GM19455 (cell line): Measurements from ENCODE around the gene ADIPOQ.
"Not testable (repeated sequence)": the region's sequence is repeated elsewhere in the genome, so short reads cannot be mapped to it uniquely, and the experiment has no call there.

Experiments
- ATAC-seq: cut with Tn5 transposase; IDR thresholded peaks from one replicate; pipeline ENCODE4 v1.9.1; 2021; ENCODE audit not compliant: unreplicated experiment

The ADIPOQ gene

GRCh38 chr3:186826410-186826975 lies 16.0 kb upstream of the ADIPOQ start:
- ATAC-seq: no peak

- ATAC-seq: peak; percentile 93
These were observed 15.3 kb upstream of the ADIPOQ start for GRCh38 chr3:186826976-186827857.

- no peak for ATAC-seq
These were observed 14.2 kb upstream of the ADIPOQ start for GRCh38 chr3:186828340-186828739.

- ATAC-seq: no peak
These were observed 10.7 kb upstream of the ADIPOQ start for GRCh38 chr3:186831798-186832197.

GRCh38 chr3:186832276-186832675 lies 10.2 kb upstream of the ADIPOQ start:
- ATAC-seq: no peak

- no peak for ATAC-seq
These were observed 2.5 kb upstream of the ADIPOQ start for GRCh38 chr3:186839874-186840641.

- no peak for ATAC-seq
These were observed 890 bp upstream of the ADIPOQ start for GRCh38 chr3:186841620-186842019.

GRCh38 chr3:186843039-186843432 lies 526 bp downstream of the ADIPOQ start:
- no peak for ATAC-seq

- no peak for ATAC-seq
These were observed 2.4 kb downstream of the ADIPOQ start for GRCh38 chr3:186844908-186845307.

GRCh38 chr3:186845756-186846155 lies 3.2 kb downstream of the ADIPOQ start:
- ATAC-seq: no peak

GRCh38 chr3:186847437-186847836 lies 4.9 kb downstream of the ADIPOQ start:
- ATAC-seq: no peak

GRCh38 chr3:186849374-186849975 lies 7.0 kb downstream of the ADIPOQ start:
- no peak for ATAC-seq

GRCh38 chr3:186851835-186852234 lies 9.3 kb downstream of the ADIPOQ start:
- ATAC-seq: not testable (repeated sequence)

- no peak for ATAC-seq
These were observed 10.5 kb downstream of the ADIPOQ start for GRCh38 chr3:186852994-186853393.

- ATAC-seq: no peak
These were observed 11.6 kb downstream of the ADIPOQ start for GRCh38 chr3:186854146-186854545.

GRCh38 chr3:186854954-186855353 lies 12.4 kb downstream of the ADIPOQ start:
- no peak for ATAC-seq

GRCh38 chr3:186857743-186858142 lies 15.2 kb downstream of the ADIPOQ start:
- ATAC-seq: no peak

GRCh38 chr3:186865215-186865853 lies 22.8 kb downstream of the ADIPOQ start:
- ATAC-seq: not testable (repeated sequence)

GRCh38 chr3:186866095-186866494 lies 23.6 kb downstream of the ADIPOQ start:
- not testable (repeated sequence) for ATAC-seq

- no peak for ATAC-seq
These were observed 27.0 kb downstream of the ADIPOQ start for GRCh38 chr3:186869253-186870100.
